ENCODE measurements around the gene OPN3.
A peak's percentile ranks its signal among the peaks of the same experiment; 100 is the strongest.

Gene OPN3

GRCh38 chr1:241608379-241609033 lies 31.7 kb downstream of the OPN3 start:
- no peak overlapping the region for H3K4me3 ChIP-seq (ENCODE audit: control insufficient read depth, low read depth, low read length)
- DNase-seq (ENCODE audit: low read depth), result peak; percentile 83
- TF ChIP-seq CTCF (conservative IDR thresholded peaks at IDR 0.05; ENCODE audit: control insufficient read depth, insufficient read depth, low read depth, low read length), result no peak

- TF ChIP-seq CTCF (conservative IDR thresholded peaks at IDR 0.05; ENCODE audit: control insufficient read depth, insufficient read depth, low read depth, low read length), result no peak
- H3K4me3 ChIP-seq (ENCODE audit: control insufficient read depth, low read depth, low read length), result no peak overlapping the region
- DNase-seq (ENCODE audit: low read depth), result no peak
These were observed 32.7 kb downstream of the OPN3 start for GRCh38 chr1:241607497-241607896.

GRCh38 chr1:241606544-241606943 lies 33.6 kb downstream of the OPN3 start:
- TF ChIP-seq CTCF (conservative IDR thresholded peaks at IDR 0.05; ENCODE audit: control insufficient read depth, insufficient read depth, low read depth, low read length), result no peak
- DNase-seq (ENCODE audit: low read depth), result no peak
- H3K4me3 ChIP-seq (ENCODE audit: control insufficient read depth, low read depth, low read length), result no peak overlapping the region

- peak; percentile 26 for TF ChIP-seq CTCF (conservative IDR thresholded peaks at IDR 0.05; ENCODE audit: control insufficient read depth, insufficient read depth, low read depth, low read length)
- H3K4me3 ChIP-seq (ENCODE audit: control insufficient read depth, low read depth, low read length), result no peak overlapping the region
- peak; percentile 41 for DNase-seq (ENCODE audit: low read depth)
These were observed 34.9 kb downstream of the OPN3 start for GRCh38 chr1:241605146-241605805.

GRCh38 chr1:241603731-241604245 lies 36.4 kb downstream of the OPN3 start:
- TF ChIP-seq CTCF (conservative IDR thresholded peaks at IDR 0.05; ENCODE audit: control insufficient read depth, insufficient read depth, low read depth, low read length), result no peak
- DNase-seq (ENCODE audit: low read depth), result peak; percentile 88
- no peak overlapping the region for H3K4me3 ChIP-seq (ENCODE audit: control insufficient read depth, low read depth, low read length)

- no peak for TF ChIP-seq CTCF (conservative IDR thresholded peaks at IDR 0.05; ENCODE audit: control insufficient read depth, insufficient read depth, low read depth, low read length)
- H3K4me3 ChIP-seq (ENCODE audit: control insufficient read depth, low read depth, low read length), result no peak overlapping the region
- DNase-seq (ENCODE audit: low read depth), result peak; percentile 80
These were observed 39.7 kb downstream of the OPN3 start for GRCh38 chr1:241600496-241600901.

All from fibroblast of mammary gland (primary cell).